Progenitor cell of endocrine pancreas (in vitro differentiated cells): ENCODE data around the gene ORM2. TPM values are rescaled to one million over a fixed set of nuclear protein-coding genes. Genes with fewer than 3 reads are reported as not detected.

ENCODE experiments used
- DNase-seq: peaks from one replicate; pipeline ENCODE4 v3.0.0; 2021; ENCODE audit warnings: low spot score; ENCODE audit not compliant: unreplicated experiment
- H3K27ac Mint-ChIP-seq: 2 replicates; pipeline ENCODE4 v1.8.0; 2021; ENCODE audit warnings: mild to moderate bottlenecking, moderate library complexity, mixed read lengths
- H3K27me3 Mint-ChIP-seq: 2 replicates; pipeline ENCODE4 v1.8.0; 2021; ENCODE audit warnings: mixed read lengths
- H3K36me3 Mint-ChIP-seq: 2 replicates; pipeline ENCODE4 v1.8.0; 2022; ENCODE audit warnings: mixed read lengths; ENCODE audit not compliant: insufficient read depth
- H3K4me1 Mint-ChIP-seq: 2 replicates; pipeline ENCODE4 v1.8.0; 2021; ENCODE audit warnings: low read depth, mixed read lengths
- H3K4me3 Mint-ChIP-seq: 2 replicates; pipeline ENCODE4 v1.8.0; 2021; ENCODE audit warnings: low read depth, mild to moderate bottlenecking, moderate library complexity, mixed read lengths
- H3K9me3 Mint-ChIP-seq: 2 replicates; pipeline ENCODE4 v1.8.0; 2021; ENCODE audit warnings: low read depth, mixed read lengths
- CTCF ChIP-seq: fragments of 200-600 bp; sonication (generic); IDR thresholded peaks from one replicate; pipeline ENCODE4 v1.5.0; 2021; ENCODE audit warnings: antibody characterized with exemption, mild to moderate bottlenecking; ENCODE audit not compliant: unreplicated experiment
- total RNA-seq: library from RNA; stranded (reverse); gene quantifications from 2 replicates; pipeline ENCODE4 v1.2.1, GENCODE V29; 2021

Gene ORM2
- total RNA-seq, 1 donor from 2014 or later, result 5.4 TPM

- no peak for TF ChIP-seq CTCF
- Mint-ChIP-seq H3K9me3 (no peaks in the 10 kb centered on the region), H3K27me3 (no peaks in the 10 kb centered on the region), H3K4me1 (no peaks in the 10 kb centered on the region), H3K27ac (no peak overlapping the region), H3K36me3 (peaks cover 14% of the 10 kb centered on the region), H3K4me3 (no peak overlapping the region)
- DNase-seq, result no peak
These were observed 17.8 kb upstream of the ORM2 start for GRCh38 chr9:114311571-114312512.

GRCh38 chr9:114312513-114312875 is 17.2 kb upstream of the ORM2 start:
- H3K9me3 Mint-ChIP-seq, result no peaks in the 10 kb centered on the region
- TF ChIP-seq CTCF, result no peak

GRCh38 chr9:114313186-114313585 is 16.5 kb upstream of the ORM2 start:
- H3K4me3 Mint-ChIP-seq, result no peak overlapping the region
- no peaks in the 10 kb centered on the region for H3K9me3 Mint-ChIP-seq
- DNase-seq, result no peak
- no peak for TF ChIP-seq CTCF
- no peaks in the 10 kb centered on the region for H3K27me3 Mint-ChIP-seq
- H3K36me3 Mint-ChIP-seq, result peaks cover 12% of the 10 kb centered on the region
- no peaks in the 10 kb centered on the region for H3K4me1 Mint-ChIP-seq
- H3K27ac Mint-ChIP-seq, result no peak overlapping the region

More at GRCh38 chr9:114312513-114312875, 17.2 kb upstream of the ORM2 start:
- Mint-ChIP-seq H3K27me3 (no peaks in the 10 kb centered on the region), H3K27ac (no peak overlapping the region), H3K36me3 (peaks cover 14% of the 10 kb centered on the region), H3K4me1 (no peaks in the 10 kb centered on the region), H3K4me3 (no peak overlapping the region)
- DNase-seq, result no peak

- no peak for TF ChIP-seq CTCF
- no peaks in the 10 kb centered on the region for H3K4me1 Mint-ChIP-seq
- no peak overlapping the region for H3K4me3 Mint-ChIP-seq
- peaks cover 12% of the 10 kb centered on the region for H3K36me3 Mint-ChIP-seq
- peak overlapping the region; percentile 4 for H3K27ac Mint-ChIP-seq
- no peak for DNase-seq
- no peaks in the 10 kb centered on the region for H3K9me3 Mint-ChIP-seq
- H3K27me3 Mint-ChIP-seq, result peaks cover 5% of the 10 kb centered on the region
These were observed 15.3 kb upstream of the ORM2 start for GRCh38 chr9:114314256-114314867.

GRCh38 chr9:114314881-114315722 is 14.6 kb upstream of the ORM2 start:
- Mint-ChIP-seq H3K27me3 (peaks cover 5% of the 10 kb centered on the region), H3K27ac (peak overlapping the region; percentile 4), H3K4me3 (no peak overlapping the region), H3K4me1 (no peaks in the 10 kb centered on the region), H3K9me3 (no peaks in the 10 kb centered on the region), H3K36me3 (peaks cover 11% of the 10 kb centered on the region)
- no peak for TF ChIP-seq CTCF
- no peak for DNase-seq
